Measurements from ENCODE around the gene MAST2.

GRCh38 chr1:46030074-46030870 is 226.9 kb downstream of the MAST2 start:
- no peak for TF ChIP-seq POLR2A (IDR thresholded peaks at IDR 0.05; ENCODE audit: low read depth)
- no peak for TF ChIP-seq CTCF (IDR thresholded peaks at IDR 0.05)
- TF ChIP-seq POLR2AphosphoS5 (IDR thresholded peaks at IDR 0.05), result no peak

Measured in esophagus muscularis mucosa (tissue), 3 donors.